NB4 (cell line): Measurements from ENCODE around the gene LRTM2.

ENCODE experiments used
- DNase-seq: peaks from one replicate; pipeline ENCODE4 v3.0.0; 2010; ENCODE audit warnings: low read depth
- H3K4me3 ChIP-seq: one replicate; pipeline ENCODE4 v1.5.1; 2011; ENCODE audit warnings: mild to moderate bottlenecking, low read depth, low read length, moderate library complexity
- MYC ChIP-seq: IDR thresholded peaks from 2 replicates; pipeline ENCODE4 v1.6.1; 2011; ENCODE audit warnings: low read depth, low read length
- POLR2A ChIP-seq: IDR thresholded peaks from 2 replicates; pipeline ENCODE4 v1.6.1; 2011; ENCODE audit warnings: mild to moderate bottlenecking; ENCODE audit not compliant: insufficient read length; ENCODE audit errors: extremely low read depth
- TF ChIP-seq, protein P1 (sequence below): IDR thresholded peaks from one replicate; pipeline ENCODE4 v1.5.1; 2012; ENCODE audit warnings: low read depth, low read length
- TF ChIP-seq, protein P2 (sequence below): IDR thresholded peaks from 2 replicates; pipeline ENCODE4 v1.6.1; 2011; ENCODE audit warnings: low read depth, low read length

LRTM2 gene

DNA sequence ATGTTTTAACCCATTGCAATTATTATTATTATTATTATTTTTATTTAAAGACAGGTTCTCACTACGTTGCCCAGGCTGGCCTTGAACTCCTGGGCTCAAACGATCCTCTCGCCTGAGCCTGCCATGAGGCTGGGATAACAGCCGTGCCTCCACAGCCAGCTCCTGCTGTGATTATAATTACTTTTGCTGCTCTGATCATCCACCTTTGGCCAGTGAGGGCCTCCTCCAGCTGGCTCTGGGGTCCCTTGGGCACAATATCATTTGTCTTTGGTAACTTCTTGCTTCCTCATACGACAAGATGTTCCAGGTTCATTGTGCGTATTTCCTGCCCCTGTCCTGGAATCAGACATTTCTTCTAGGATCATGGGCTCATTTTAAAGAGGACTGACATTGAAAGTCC, 28.4 kb downstream of the LRTM2 start:
- H3K4me3 ChIP-seq, result no peak overlapping the region
- DNase-seq, result peak; percentile 85
- TF ChIP-seq, protein P1, sequence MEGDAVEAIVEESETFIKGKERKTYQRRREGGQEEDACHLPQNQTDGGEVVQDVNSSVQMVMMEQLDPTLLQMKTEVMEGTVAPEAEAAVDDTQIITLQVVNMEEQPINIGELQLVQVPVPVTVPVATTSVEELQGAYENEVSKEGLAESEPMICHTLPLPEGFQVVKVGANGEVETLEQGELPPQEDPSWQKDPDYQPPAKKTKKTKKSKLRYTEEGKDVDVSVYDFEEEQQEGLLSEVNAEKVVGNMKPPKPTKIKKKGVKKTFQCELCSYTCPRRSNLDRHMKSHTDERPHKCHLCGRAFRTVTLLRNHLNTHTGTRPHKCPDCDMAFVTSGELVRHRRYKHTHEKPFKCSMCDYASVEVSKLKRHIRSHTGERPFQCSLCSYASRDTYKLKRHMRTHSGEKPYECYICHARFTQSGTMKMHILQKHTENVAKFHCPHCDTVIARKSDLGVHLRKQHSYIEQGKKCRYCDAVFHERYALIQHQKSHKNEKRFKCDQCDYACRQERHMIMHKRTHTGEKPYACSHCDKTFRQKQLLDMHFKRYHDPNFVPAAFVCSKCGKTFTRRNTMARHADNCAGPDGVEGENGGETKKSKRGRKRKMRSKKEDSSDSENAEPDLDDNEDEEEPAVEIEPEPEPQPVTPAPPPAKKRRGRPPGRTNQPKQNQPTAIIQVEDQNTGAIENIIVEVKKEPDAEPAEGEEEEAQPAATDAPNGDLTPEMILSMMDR, result no peak
- TF ChIP-seq, protein P2, sequence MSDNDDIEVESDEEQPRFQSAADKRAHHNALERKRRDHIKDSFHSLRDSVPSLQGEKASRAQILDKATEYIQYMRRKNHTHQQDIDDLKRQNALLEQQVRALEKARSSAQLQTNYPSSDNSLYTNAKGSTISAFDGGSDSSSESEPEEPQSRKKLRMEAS, result 0 out of 2 replicates have a peak, but pooled peaks have one; percentile 23
- TF ChIP-seq MYC (no peak), POLR2A (no peak)

GRCh38 chr12:1851151-1851701, 30.9 kb downstream of the LRTM2 start:
- no peak for DNase-seq
- no peak overlapping the region for H3K4me3 ChIP-seq
- TF ChIP-seq MYC, result no peak
- no peak for TF ChIP-seq POLR2A
- TF ChIP-seq, protein P1, result no peak
- TF ChIP-seq, protein P2, result no peak

DNA sequence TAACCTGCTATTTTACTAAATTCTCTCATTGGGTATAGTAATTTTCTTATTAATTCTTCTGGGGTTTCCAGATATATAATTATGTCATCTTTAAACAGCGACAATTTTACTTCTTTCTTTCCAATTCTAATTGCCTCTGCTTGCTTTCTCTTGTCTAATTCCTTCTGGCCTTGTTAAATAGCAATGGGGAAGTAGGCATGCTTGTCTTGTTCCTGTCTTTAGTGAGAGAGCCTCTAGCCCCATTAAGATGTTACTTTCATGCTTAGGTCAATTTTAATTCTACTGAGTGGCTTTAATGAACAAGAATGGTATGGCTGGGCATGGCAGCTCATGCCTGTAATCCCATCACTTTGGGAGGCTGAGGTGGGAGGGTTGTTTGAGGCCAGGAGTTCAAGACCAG, 31.7 kb downstream of the LRTM2 start:
- peak; percentile 73 for DNase-seq
- TF ChIP-seq POLR2A (no peak), MYC (no peak)
- TF ChIP-seq, protein P2, result no peak
- TF ChIP-seq, protein P1, result no peak
- no peak overlapping the region for H3K4me3 ChIP-seq

- TF ChIP-seq MYC (no peak), POLR2A (no peak)
- TF ChIP-seq, protein P1, result no peak
- TF ChIP-seq, protein P2, result no peak
Measured at GRCh38 chr12:1853716-1854115, 33.4 kb downstream of the LRTM2 start.

GRCh38 chr12:1855241-1855640, 34.9 kb downstream of the LRTM2 start:
- DNase-seq, result no peak
- TF ChIP-seq POLR2A, result no peak
- TF ChIP-seq, protein P1, result no peak
- no peak for TF ChIP-seq MYC
- TF ChIP-seq, protein P2, result no peak
- no peak overlapping the region for H3K4me3 ChIP-seq

More at GRCh38 chr12:1853716-1854115, 33.4 kb downstream of the LRTM2 start:
- DNase-seq, result no peak
- H3K4me3 ChIP-seq, result no peak overlapping the region
